GM18508 (cell line): ENCODE measurements around the gene IGSF22.

Experiments
- ATAC-seq: cut with Tn5 transposase; IDR thresholded peaks from one replicate; pipeline ENCODE4 v1.9.1; 2021; ENCODE audit warnings: moderate number of reproducible peaks; ENCODE audit not compliant: insufficient read depth, unreplicated experiment

IGSF22 gene

GRCh38 chr11:18726040-18726439, at the start of gene IGSF22:
Gene IGSF22 (minus strand): TSS chr11:18726188. CDS start chr11:18724236, 1,952 bp downstream.
- no peak for ATAC-seq

- no peak for ATAC-seq
Measured at GRCh38 chr11:18774801-18775200, 48.8 kb upstream of the IGSF22 start.

DNA sequence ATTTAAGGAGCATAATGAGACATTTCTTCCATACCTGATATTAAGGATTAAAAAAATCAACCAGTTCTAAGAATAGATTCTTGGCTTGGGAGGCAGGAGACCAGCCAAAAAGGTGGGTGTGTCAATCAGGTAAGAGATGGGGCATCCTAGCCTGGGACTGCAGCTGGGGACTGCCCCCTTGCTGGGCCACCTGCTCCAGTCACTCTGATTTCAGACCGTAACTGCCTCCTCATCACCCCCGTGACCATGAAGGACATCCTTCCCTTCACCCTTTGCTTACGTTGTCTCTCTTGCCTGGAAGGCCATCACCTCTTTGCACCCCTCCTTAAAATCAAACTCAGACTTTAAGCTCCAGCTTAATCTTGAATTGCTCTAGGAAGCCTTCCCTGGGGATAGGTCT, 47.7 kb upstream of the IGSF22 start:
- ATAC-seq, result no peak

GRCh38 chr11:18773104-18773503, 47.1 kb upstream of the IGSF22 start:
- no peak for ATAC-seq

DNA sequence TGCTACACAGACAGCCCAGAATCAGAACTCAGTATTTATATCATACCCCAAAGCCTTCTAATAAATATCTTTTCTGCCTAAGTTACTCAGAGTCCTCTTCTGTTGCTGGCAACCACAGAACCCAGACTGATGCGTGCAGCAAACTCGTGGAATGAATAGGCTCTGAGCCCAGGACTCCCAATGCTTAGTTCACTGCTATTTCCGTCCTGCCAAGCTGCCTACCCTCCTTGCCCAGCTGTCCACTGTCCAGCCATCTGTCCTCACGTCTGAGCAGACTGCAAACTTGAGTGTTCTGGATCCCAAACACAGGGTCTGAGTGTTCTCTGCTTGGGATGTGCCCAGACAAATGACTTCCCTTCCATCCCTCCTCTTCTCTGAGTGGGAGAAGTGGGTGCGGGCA, 46.2 kb upstream of the IGSF22 start:
- ATAC-seq, result no peak

- ATAC-seq, result no peak
Measured at GRCh38 chr11:18771266-18772035, 45.5 kb upstream of the IGSF22 start.

DNA sequence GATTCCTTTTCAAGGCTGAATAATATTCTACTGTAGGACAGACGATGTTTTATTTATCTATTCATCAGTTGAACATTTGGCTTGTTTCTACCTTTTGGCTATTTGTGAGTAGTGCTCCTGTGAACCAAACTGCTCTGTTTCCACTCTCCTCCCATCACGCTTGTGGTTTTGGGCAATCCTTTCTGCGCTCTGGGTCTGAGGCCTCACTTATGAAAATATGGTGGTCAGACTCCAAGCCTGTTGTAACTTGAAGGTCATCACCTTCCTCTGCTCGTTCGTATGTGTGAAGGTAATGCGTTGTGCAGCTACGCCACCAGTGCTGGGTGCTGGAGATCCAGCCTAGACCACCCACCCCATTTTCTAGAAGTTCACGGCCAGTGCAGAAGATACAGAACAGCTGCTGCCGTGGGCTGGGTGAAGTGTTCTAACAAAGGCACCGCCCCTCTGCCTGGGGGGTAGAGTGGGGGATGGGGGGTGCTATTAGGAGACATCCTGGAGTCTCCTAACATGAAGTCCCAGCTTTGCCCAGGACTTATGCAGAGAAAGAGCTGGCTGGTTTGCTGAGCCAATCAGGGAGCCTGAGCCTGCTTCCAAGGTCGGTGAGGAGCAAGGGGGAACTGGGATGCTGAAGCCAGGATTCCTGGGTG, 44.6 kb upstream of the IGSF22 start:
- ATAC-seq, result no peak

DNA sequence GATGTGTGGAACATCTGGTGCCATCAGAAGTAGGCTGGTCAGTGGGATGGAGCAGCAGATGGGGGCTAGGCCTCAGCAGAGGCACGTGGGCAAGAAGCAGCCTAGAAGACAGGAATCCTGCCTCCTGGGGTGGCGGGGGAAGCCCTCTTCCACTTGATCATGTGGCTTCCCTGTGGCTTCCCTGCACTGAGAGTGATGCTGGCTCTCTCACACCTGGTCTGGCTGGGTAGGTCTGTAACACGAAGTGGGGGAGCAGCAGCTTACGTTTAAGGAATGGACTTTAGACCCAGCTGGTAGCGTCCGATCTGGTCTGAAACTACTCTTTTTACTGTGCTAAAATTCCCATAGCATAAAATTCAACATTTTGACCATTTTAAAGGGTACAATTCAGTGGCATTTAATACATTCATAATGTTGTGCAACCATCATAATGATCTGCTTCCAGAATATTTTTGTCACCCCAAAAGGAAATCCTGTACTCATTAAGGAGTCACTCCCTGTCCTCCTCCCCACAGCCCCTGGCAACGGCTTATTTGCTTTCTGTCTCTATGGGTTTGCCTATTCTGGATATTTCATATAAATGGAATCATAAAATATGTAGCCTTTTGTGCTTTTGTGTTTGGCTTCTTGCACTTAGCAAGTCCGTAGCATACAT, 43.9 kb upstream of the IGSF22 start:
- ATAC-seq, result peak; percentile 57

DNA sequence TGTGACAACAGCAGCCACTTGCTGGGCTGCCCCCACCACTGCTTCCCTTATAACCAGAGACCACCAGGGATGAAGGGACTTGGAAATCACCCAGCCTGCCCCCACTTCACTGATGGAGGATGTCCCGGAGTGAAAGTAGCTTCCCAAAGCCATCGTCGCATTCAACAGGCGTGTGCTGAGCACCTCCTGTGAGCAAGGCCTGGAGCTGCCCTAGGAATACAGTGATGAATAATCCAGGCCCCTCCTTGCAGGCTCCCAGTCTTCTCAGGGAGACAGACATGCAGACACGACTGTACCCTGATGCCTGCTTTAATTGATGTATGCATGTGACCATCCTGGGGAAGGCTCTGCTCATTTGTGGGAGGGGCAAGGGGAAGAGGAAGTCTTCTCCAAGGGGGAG, 43.0 kb upstream of the IGSF22 start:
- ATAC-seq, result no peak

DNA sequence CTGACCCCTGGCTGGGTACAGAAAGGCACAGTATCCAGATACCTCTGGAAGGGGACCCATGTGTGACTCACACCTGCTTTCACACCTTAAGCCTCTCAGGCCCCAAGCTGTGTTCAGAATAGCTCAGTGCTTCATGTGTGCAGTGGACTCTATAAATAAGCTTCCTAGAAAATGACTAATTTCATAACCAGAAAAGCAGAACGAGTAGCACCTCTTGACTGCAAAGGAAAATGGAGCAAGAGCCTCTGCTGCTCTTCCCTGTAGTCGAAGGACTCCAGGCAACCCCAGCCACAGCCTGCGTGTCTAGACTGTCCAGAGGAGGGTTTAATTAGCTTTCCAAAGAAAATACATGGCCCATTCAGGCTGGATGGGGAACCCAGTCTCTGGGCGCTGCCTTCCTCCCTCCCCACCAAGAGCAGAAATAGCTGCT, 42.5 kb upstream of the IGSF22 start:
- ATAC-seq, result peak; percentile 66

GRCh38 chr11:18766015-18766414, 40.0 kb upstream of the IGSF22 start:
- no peak for ATAC-seq

- ATAC-seq, result no peak
Measured at GRCh38 chr11:18765554-18765953, 39.6 kb upstream of the IGSF22 start.

GRCh38 chr11:18761741-18762140, 35.8 kb upstream of the IGSF22 start:
- ATAC-seq, result no peak

- ATAC-seq, result no peak
Measured at GRCh38 chr11:18761144-18761543, 35.2 kb upstream of the IGSF22 start.

- ATAC-seq, result no peak
Measured at GRCh38 chr11:18757811-18758210, 31.8 kb upstream of the IGSF22 start.

- ATAC-seq, result no peak
Measured at GRCh38 chr11:18756889-18757288, 30.9 kb upstream of the IGSF22 start.

DNA sequence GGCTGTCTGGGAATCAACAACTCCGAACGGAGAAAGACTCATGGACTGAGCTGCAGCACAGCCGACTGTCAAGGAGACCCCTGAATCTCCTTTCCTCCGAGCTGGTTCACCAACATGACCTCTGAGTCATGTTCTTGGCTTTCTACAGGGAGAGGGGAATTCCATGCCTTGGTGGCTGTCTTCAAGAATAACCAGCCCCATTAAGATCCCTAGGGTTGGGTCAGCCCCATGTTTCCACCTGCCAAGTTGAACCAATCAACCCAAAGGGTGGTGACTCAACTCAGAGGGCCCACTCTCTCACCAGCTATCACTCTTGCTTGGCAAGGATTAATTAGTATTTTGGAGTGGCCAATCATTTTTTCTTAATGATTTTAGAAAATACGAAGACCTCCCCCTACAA, 28.3 kb upstream of the IGSF22 start:
- ATAC-seq, result no peak

- ATAC-seq, result no peak
Measured at GRCh38 chr11:18752502-18752901, 26.5 kb upstream of the IGSF22 start.

DNA sequence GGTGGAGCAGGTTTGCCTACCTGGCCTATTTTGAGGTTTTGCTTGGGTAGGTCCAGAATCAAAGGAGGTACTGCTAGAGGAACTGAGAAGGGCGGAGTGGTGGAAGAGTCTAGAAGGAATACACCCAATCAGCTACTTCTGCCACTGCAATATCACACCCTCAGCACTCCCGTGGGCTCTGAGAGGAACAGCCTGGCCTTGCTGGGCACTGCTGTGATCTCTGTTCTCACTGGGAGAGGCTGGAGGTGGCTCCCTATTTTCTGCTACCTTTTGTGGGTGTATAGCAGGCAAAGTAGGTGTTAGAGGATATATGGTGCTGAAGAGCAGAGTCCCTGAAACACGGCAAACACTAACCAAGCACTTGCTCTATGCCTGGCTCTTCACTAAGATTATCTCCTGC, 25.0 kb upstream of the IGSF22 start:
- no peak for ATAC-seq

- no peak for ATAC-seq
Measured at GRCh38 chr11:18749681-18750319, 23.8 kb upstream of the IGSF22 start.

GRCh38 chr11:18748766-18749365, 22.9 kb upstream of the IGSF22 start:
- ATAC-seq, result no peak
